ENCODE results near the gene BBS9. TPM values are rescaled to one million over a fixed set of nuclear protein-coding genes. Genes with fewer than 3 reads are reported as not detected.

The BBS9 gene
- total and polyA plus RNA-seq, 4 donors: 2.3 to 9.5 (median 4.5) TPM

GRCh38 chr7:33593611-33594010, 464.2 kb downstream of the BBS9 start (continued):
- no peak for TF ChIP-seq CTCF (IDR thresholded peaks at IDR 0.05; ENCODE audit: low read depth, low read length, missing input control)
- TF ChIP-seq HNF4G (IDR thresholded peaks at IDR 0.05): no peak
- no peak for TF ChIP-seq MAX (IDR thresholded peaks at IDR 0.05)
- TF ChIP-seq FOXA1 (IDR thresholded peaks at IDR 0.05): no peak
- no peak for TF ChIP-seq JUND (IDR thresholded peaks at IDR 0.05)
- TF ChIP-seq FOXA2 (IDR thresholded peaks at IDR 0.05): no peak

DNA sequence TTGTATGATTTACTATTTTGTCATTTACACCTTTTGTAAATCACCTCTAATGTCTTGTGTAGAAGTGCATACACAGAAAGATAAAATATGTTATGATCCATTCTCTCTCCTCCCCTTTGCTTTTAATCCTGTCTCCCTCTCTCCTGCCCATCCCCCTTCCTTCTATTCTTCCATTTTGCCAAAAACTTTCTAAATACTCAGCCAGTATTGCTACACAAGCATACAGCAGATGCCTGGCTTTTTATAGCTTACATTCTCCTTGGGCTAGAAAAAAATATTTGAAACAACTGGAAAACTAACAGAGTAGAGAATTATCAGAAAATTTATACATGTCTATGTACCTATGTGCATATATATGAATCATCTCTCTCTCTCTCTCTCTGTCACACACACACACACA, 467.3 kb downstream of the BBS9 start:
- Histone ChIP-seq H3K9me3 (ENCODE audit: control insufficient read depth in 4 of 4, low read length in 3 of 4) (no peaks in the 10 kb centered on the region), H3K4me3 (ENCODE audit: low read depth in 1 of 3, low read length in 3 of 3) (no peak overlapping the region), H3K36me3 (ENCODE audit: control insufficient read depth in 4 of 4, insufficient read depth in 3 of 4, low read depth in 1 of 4, low read length in 3 of 4) (no peaks in the 10 kb centered on the region), H3K9ac (ENCODE audit: low read depth in 1 of 2, low read length in 2 of 2) (no peak overlapping the region), H3K4me1 (ENCODE audit: control insufficient read depth in 4 of 4, insufficient read depth in 4 of 4, low read length in 3 of 4) (no peaks in the 10 kb centered on the region), H3K27me3 (ENCODE audit: control insufficient read depth in 4 of 4, insufficient read depth in 4 of 4, low read length in 3 of 4) (no peaks in the 10 kb centered on the region), H3K27ac (ENCODE audit: low read depth in 1 of 2, low read length in 2 of 2) (no peak overlapping the region)
- no peak for DNase-seq (ENCODE audit: low spot score)
- TF ChIP-seq HNF4A (conservative IDR thresholded peaks at IDR 0.05) (no peak), YY1 (IDR thresholded peaks at IDR 0.05) (no peak), FOXA1 (IDR thresholded peaks at IDR 0.05) (no peak), ATF3 (IDR thresholded peaks at IDR 0.05) (no peak), JUND (IDR thresholded peaks at IDR 0.05) (no peak), HNF4G (IDR thresholded peaks at IDR 0.05) (no peak), SP1 (IDR thresholded peaks at IDR 0.05) (no peak), NR2F2 (IDR thresholded peaks at IDR 0.05) (no peak), TAF1 (conservative IDR thresholded peaks at IDR 0.05) (no peak), EGR1 (IDR thresholded peaks at IDR 0.05; ENCODE audit: low read depth in 2 of 2) (no peak), RXRA (IDR thresholded peaks at IDR 0.05) (no peak), RAD21 (IDR thresholded peaks at IDR 0.05) (no peak), MAX (IDR thresholded peaks at IDR 0.05) (no peak), FOXA2 (IDR thresholded peaks at IDR 0.05) (no peak), GABPA (IDR thresholded peaks at IDR 0.05 in 1 of 2, conservative IDR thresholded peaks at IDR 0.05 in 1 of 2) (no peak), CTCF (IDR thresholded peaks at IDR 0.05; ENCODE audit: low read depth, low read length, missing input control) (no peak)
- TF ChIP-seq, protein P1, sequence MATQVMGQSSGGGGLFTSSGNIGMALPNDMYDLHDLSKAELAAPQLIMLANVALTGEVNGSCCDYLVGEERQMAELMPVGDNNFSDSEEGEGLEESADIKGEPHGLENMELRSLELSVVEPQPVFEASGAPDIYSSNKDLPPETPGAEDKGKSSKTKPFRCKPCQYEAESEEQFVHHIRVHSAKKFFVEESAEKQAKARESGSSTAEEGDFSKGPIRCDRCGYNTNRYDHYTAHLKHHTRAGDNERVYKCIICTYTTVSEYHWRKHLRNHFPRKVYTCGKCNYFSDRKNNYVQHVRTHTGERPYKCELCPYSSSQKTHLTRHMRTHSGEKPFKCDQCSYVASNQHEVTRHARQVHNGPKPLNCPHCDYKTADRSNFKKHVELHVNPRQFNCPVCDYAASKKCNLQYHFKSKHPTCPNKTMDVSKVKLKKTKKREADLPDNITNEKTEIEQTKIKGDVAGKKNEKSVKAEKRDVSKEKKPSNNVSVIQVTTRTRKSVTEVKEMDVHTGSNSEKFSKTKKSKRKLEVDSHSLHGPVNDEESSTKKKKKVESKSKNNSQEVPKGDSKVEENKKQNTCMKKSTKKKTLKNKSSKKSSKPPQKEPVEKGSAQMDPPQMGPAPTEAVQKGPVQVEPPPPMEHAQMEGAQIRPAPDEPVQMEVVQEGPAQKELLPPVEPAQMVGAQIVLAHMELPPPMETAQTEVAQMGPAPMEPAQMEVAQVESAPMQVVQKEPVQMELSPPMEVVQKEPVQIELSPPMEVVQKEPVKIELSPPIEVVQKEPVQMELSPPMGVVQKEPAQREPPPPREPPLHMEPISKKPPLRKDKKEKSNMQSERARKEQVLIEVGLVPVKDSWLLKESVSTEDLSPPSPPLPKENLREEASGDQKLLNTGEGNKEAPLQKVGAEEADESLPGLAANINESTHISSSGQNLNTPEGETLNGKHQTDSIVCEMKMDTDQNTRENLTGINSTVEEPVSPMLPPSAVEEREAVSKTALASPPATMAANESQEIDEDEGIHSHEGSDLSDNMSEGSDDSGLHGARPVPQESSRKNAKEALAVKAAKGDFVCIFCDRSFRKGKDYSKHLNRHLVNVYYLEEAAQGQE (IDR thresholded peaks at IDR 0.05): no peak
- TF ChIP-seq, protein P2, sequence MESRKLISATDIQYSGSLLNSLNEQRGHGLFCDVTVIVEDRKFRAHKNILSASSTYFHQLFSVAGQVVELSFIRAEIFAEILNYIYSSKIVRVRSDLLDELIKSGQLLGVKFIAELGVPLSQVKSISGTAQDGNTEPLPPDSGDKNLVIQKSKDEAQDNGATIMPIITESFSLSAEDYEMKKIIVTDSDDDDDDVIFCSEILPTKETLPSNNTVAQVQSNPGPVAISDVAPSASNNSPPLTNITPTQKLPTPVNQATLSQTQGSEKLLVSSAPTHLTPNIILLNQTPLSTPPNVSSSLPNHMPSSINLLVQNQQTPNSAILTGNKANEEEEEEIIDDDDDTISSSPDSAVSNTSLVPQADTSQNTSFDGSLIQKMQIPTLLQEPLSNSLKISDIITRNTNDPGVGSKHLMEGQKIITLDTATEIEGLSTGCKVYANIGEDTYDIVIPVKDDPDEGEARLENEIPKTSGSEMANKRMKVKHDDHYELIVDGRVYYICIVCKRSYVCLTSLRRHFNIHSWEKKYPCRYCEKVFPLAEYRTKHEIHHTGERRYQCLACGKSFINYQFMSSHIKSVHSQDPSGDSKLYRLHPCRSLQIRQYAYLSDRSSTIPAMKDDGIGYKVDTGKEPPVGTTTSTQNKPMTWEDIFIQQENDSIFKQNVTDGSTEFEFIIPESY (IDR thresholded peaks at IDR 0.05): no peak
